Thoracic aorta (tissue), 2 donors: ENCODE results near the gene CCL21. TPM values are rescaled to one million over a fixed set of nuclear protein-coding genes. Genes with fewer than 3 reads are reported as not detected.
A peak's percentile ranks its signal among the peaks of the same experiment; 100 is the strongest.

Experiments used
- ATAC-seq: fragments of 150-250 bp; one replicate; pipeline ENCODE4 v1.8.0; 2017; ENCODE audit warnings: low read depth; ENCODE audit not compliant: insufficient number of reproducible peaks, low FRiP score
- DNase-seq: peaks from one replicate; pipeline ENCODE4 v3.0.0-alpha.2; 2020; ENCODE audit warnings: low spot score
- H3K27ac ChIP-seq, 2 donors: fragments of 200-600 bp; sonication (generic); 1 replicate in 1 of 2; 2 replicates in 1 of 2; pipeline ENCODE4 v1.5.1; 2016; ENCODE audit warnings: mild to moderate bottlenecking in 2 of 2, moderate library complexity in 2 of 2
- H3K27me3 ChIP-seq: fragments of 200-600 bp; sonication (generic); replicated peaks from 2 replicates; pipeline ENCODE4 v1.6.0; 2016; ENCODE audit warnings: mild to moderate bottlenecking; ENCODE audit not compliant: insufficient read depth
- H3K36me3 ChIP-seq: fragments of 200-600 bp; sonication (generic); one replicate; pipeline ENCODE4 v1.5.1; 2016
- H3K4me1 ChIP-seq, 2 donors: fragments of 200-600 bp; sonication (generic); 1 replicate in 1 of 2; 2 replicates in 1 of 2; pipeline versions ENCODE4 v1.5.1 to v1.6.0; 2016; ENCODE audit warnings: low read depth in 2 of 2, mild to moderate bottlenecking in 1 of 2; ENCODE audit not compliant: control insufficient read depth in 1 of 2
- H3K4me3 ChIP-seq: fragments of 200-600 bp; sonication (generic); 2 replicates; pipeline ENCODE4 v1.5.1; 2016; ENCODE audit warnings: mild to moderate bottlenecking
- H3K9me3 ChIP-seq: fragments of 200-600 bp; sonication (generic); 2 replicates; pipeline ENCODE4 v1.5.1; 2016
- CTCF ChIP-seq: fragments of 200-600 bp; sonication (generic); IDR thresholded peaks from one replicate; pipeline ENCODE4 v1.5.1; 2019; ENCODE audit warnings: antibody characterized with exemption
- total RNA-seq, 2 donors: library from RNA; depleted of rRNA; stranded (reverse); fragments of >200 nt; gene quantifications; one replicate each; pipeline versions ENCODE4 v1.1.0 to v1.2.3, GENCODE V29; 2016

Gene CCL21
- total RNA-seq, 2 donors from 2014 or later, result 9.3 TPM; not detected in 1

GRCh38 chr9:34669809-34670562 is 40.0 kb downstream of the CCL21 start:
- no peak for ATAC-seq
- DNase-seq, result no peak
- Histone ChIP-seq H3K27ac (no peak overlapping the region), H3K4me3 (no peak overlapping the region), H3K27me3 (no peaks in the 10 kb centered on the region), H3K9me3 (no peaks in the 10 kb centered on the region), H3K4me1 (peaks cover 7 to 14% of the 10 kb centered on the region in 2 donors), H3K36me3 (no peaks in the 10 kb centered on the region)
- no peak for TF ChIP-seq CTCF

- DNase-seq (peak; percentile 90), ATAC-seq (peak; percentile 72)
- TF ChIP-seq CTCF, result no peak
Measured at GRCh38 chr9:34665381-34666250, 44.3 kb downstream of the CCL21 start.

GRCh38 chr9:34665067-34665380 is 44.9 kb downstream of the CCL21 start:
- H3K4me3 ChIP-seq, result peak overlapping the region; percentile 100
- no peaks in the 10 kb centered on the region for H3K27me3 ChIP-seq
- no peaks in the 10 kb centered on the region for H3K9me3 ChIP-seq
- no peak for TF ChIP-seq CTCF
- H3K27ac ChIP-seq, result peak overlapping the region; percentile 86 to 100
- peaks cover 7 to 31% of the 10 kb centered on the region in 2 donors for H3K4me1 ChIP-seq
- DNase-seq (no peak), ATAC-seq (no peak)
- peaks cover 21% of the 10 kb centered on the region for H3K36me3 ChIP-seq

More at GRCh38 chr9:34665381-34666250, 44.3 kb downstream of the CCL21 start:
- Histone ChIP-seq H3K27ac (peak overlapping the region; percentile 100), H3K36me3 (peaks cover 16% of the 10 kb centered on the region), H3K4me1 (peaks cover 7 to 31% of the 10 kb centered on the region in 2 donors), H3K9me3 (no peaks in the 10 kb centered on the region), H3K27me3 (no peaks in the 10 kb centered on the region), H3K4me3 (peak overlapping the region; percentile 100)

DNA sequence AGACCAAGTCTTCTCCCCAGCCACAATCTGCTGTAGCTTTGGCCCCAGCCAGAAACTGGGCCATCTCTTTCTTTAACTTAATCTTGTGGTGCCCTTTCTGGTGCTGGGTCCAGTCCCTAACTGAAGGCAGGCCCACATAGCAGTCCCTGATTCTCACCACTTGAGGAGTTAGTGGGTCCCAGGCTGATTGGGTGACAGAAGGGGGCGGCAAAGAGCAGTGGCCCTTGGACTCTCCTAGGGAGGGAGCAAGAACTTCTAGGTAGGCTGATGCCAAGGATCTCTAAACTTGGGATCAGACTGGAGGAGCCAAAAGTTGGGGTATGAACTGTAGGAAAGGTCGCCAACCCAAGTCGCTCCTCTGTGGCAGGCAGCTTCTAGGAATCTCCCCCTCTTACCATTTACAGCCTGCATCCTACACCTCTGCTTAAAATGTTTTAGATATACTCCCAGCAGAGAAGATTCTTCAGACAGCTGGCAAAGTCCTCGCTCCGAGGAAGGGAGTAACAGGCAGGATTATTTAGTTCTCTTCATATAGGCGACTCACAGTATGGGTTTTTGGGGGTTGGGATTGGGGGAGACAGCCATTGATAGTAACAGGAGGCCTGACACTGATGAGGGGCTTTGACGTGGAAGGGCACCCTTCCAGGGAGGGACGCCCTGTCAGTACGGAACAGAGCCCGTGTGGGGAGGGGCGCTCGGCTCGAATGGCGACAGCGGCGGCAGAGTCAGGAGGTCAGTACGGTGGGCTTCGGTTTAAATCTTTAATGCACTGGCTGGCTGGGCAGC is 45.5 kb downstream of the CCL21 start:
- DNase-seq (peak; percentile 57), ATAC-seq (peak; percentile 24)
- Histone ChIP-seq H3K27me3 (no peaks in the 10 kb centered on the region), H3K4me3 (peak overlapping the region; percentile 100), H3K27ac (peak overlapping the region; percentile 86 to 100), H3K9me3 (no peaks in the 10 kb centered on the region), H3K36me3 (peaks cover 23% of the 10 kb centered on the region), H3K4me1 (peaks cover 7 to 31% of the 10 kb centered on the region in 2 donors)
- peak; percentile 82 for TF ChIP-seq CTCF

DNA sequence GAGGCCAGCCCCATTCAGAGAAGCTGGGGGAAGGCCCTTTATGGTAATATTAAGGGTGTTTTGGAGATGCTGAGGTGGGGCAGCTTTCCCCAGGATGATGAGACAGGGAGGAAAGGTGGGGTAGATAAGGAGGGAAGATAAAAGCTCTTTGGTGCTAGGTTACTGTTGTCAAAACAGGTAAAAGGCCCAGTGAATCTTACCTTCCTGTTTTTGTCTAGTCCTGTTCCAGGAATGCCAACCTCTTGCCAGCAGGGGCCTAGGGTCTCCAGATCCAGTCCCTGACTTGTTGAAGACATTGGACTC is 46.7 kb downstream of the CCL21 start:
- DNase-seq (no peak), ATAC-seq (no peak)
- Histone ChIP-seq H3K27ac (peak overlapping the region; percentile 5 to 100), H3K4me1 (peaks cover 7 to 31% of the 10 kb centered on the region in 2 donors), H3K9me3 (no peaks in the 10 kb centered on the region), H3K4me3 (no peak overlapping the region), H3K27me3 (no peaks in the 10 kb centered on the region), H3K36me3 (peaks cover 26% of the 10 kb centered on the region)
- TF ChIP-seq CTCF, result no peak
